WERI-Rb-1 (cell line): Measurements from ENCODE around the gene DPF3.

Experiments used
- DNase-seq: peaks from one replicate; pipeline ENCODE4 v3.0.0-alpha.2; 2020
- H3K27ac ChIP-seq: fragments of 250-450 bp; sonication (Bioruptor Pico); 2 replicates; pipeline ENCODE4 v1.5.1; 2020; ENCODE audit warnings: mild to moderate bottlenecking, moderate library complexity
- H3K27me3 ChIP-seq: fragments of 250-450 bp; sonication (Bioruptor Pico); 2 replicates; pipeline ENCODE4 v1.5.1; 2021; ENCODE audit warnings: mild to moderate bottlenecking, low read depth, moderate library complexity; ENCODE audit not compliant: insufficient read depth, severe bottlenecking
- H3K36me3 ChIP-seq: fragments of 250-450 bp; sonication (Bioruptor Pico); 2 replicates; pipeline ENCODE4 v1.5.1; 2020; ENCODE audit warnings: mild to moderate bottlenecking, moderate library complexity
- H3K4me3 ChIP-seq: 2 replicates; pipeline ENCODE4 v1.5.1; 2011; ENCODE audit warnings: low read depth, mild to moderate bottlenecking, control low read depth, low read length
- H3K9me3 ChIP-seq: fragments of 250-450 bp; sonication (Bioruptor Pico); 2 replicates; pipeline ENCODE4 v1.5.1; 2021; ENCODE audit warnings: mild to moderate bottlenecking, moderate library complexity; ENCODE audit not compliant: severe bottlenecking
- CTCF ChIP-seq: IDR thresholded peaks from 2 replicates; pipeline ENCODE4 v1.5.1; 2011; ENCODE audit warnings: low read depth, mild to moderate bottlenecking, control low read depth, inconsistent platforms, low read length

Gene DPF3

GRCh38 chr14:72755766-72756165 is 138.1 kb downstream of the DPF3 start:
- peaks cover 9% of the 10 kb centered on the region for H3K9me3 ChIP-seq
- no peak for TF ChIP-seq CTCF
- H3K27me3 ChIP-seq: no peaks in the 10 kb centered on the region
- H3K4me3 ChIP-seq: no peak overlapping the region
- no peaks in the 10 kb centered on the region for H3K36me3 ChIP-seq
- H3K27ac ChIP-seq: no peak overlapping the region
- no peak for DNase-seq

GRCh38 chr14:72754949-72755348 is 139.0 kb downstream of the DPF3 start:
- TF ChIP-seq CTCF: no peak
- no peaks in the 10 kb centered on the region for H3K36me3 ChIP-seq
- DNase-seq: no peak
- H3K9me3 ChIP-seq: peaks cover 7% of the 10 kb centered on the region
- H3K4me3 ChIP-seq: no peak overlapping the region
- H3K27ac ChIP-seq: no peak overlapping the region
- H3K27me3 ChIP-seq: no peaks in the 10 kb centered on the region

- no peak for DNase-seq
- Histone ChIP-seq H3K27ac (no peak overlapping the region), H3K27me3 (no peaks in the 10 kb centered on the region), H3K9me3 (no peaks in the 10 kb centered on the region), H3K4me3 (no peak overlapping the region), H3K36me3 (no peaks in the 10 kb centered on the region)
- no peak for TF ChIP-seq CTCF
Observed at GRCh38 chr14:72753879-72754400, 140.0 kb downstream of the DPF3 start.

GRCh38 chr14:72753044-72753710 is 140.7 kb downstream of the DPF3 start:
- no peak for DNase-seq
- H3K36me3 ChIP-seq: no peaks in the 10 kb centered on the region
- no peaks in the 10 kb centered on the region for H3K27me3 ChIP-seq
- no peaks in the 10 kb centered on the region for H3K9me3 ChIP-seq
- no peak overlapping the region for H3K27ac ChIP-seq
- TF ChIP-seq CTCF: no peak
- H3K4me3 ChIP-seq: no peak overlapping the region

GRCh38 chr14:72752034-72752412 is 141.9 kb downstream of the DPF3 start:
- H3K36me3 ChIP-seq: no peaks in the 10 kb centered on the region
- no peak overlapping the region for H3K4me3 ChIP-seq
- no peak for DNase-seq
- no peaks in the 10 kb centered on the region for H3K27me3 ChIP-seq
- no peaks in the 10 kb centered on the region for H3K9me3 ChIP-seq
- TF ChIP-seq CTCF: no peak
- H3K27ac ChIP-seq: no peak overlapping the region
